ENCODE measurements around the gene IFT172.
A peak's percentile ranks its signal among the peaks of the same experiment; 100 is the strongest.

The IFT172 gene

GRCh38 chr2:27494284-27494943 lies 4.9 kb upstream of the IFT172 start:
- DNase-seq = no peak

- no peak for DNase-seq
Observed at GRCh38 chr2:27493948-27494283, 4.4 kb upstream of the IFT172 start.

DNA sequence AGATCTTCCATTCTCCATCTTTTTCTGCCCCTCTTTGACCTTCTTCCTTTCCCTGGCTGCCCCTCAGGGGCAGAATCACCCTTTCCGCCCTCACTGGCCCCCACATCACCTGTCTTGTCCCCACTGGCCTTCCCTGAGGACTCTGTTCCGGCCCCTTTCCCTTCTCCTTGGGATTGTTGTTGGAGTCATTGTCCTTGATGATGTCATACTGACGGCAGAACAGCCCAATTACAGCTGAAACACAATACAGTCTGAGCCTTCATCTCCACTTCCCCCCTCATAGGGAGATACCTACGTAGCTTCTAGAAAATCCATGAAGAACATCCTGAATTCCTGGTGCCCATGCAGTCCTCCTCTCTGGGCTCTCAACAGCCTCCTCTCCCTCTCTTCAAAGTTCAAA lies 3.0 kb upstream of the IFT172 start:
- no peak for DNase-seq

- DNase-seq = no peak
Observed at GRCh38 chr2:27489118-27489497, 435 bp downstream of the IFT172 start.

- DNase-seq = no peak
Observed at GRCh38 chr2:27485496-27485895, 4.0 kb downstream of the IFT172 start.

- no peak for DNase-seq
Observed at GRCh38 chr2:27471961-27472360, 17.6 kb downstream of the IFT172 start.

- no peak for DNase-seq
Observed at GRCh38 chr2:27464443-27464842, 25.1 kb downstream of the IFT172 start.

DNA sequence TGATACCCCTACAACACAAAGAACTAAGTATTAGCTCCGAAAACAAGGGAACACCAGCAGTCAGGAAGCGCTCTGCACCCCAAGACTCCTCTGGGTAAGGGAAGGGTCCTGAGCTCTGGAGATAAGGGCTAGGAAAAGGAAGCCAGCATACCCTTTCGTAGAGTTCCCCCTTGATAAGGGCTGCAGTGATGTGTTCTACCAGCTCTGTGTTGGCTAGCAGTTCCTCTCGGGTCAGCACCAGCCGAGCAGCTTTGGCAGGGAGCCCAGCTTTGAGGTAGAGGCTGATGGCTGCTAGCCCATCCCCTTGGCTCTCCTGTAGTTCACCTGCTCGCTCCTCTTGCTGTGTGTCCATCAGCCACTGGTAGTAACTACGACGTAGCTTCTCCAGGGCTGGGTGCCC lies 28.4 kb downstream of the IFT172 start:
- DNase-seq = no peak

- DNase-seq = no peak
Observed at GRCh38 chr2:27453968-27454367, 35.6 kb downstream of the IFT172 start.

GRCh38 chr2:27451095-27451494 lies 38.4 kb downstream of the IFT172 start:
- no peak for DNase-seq

DNA sequence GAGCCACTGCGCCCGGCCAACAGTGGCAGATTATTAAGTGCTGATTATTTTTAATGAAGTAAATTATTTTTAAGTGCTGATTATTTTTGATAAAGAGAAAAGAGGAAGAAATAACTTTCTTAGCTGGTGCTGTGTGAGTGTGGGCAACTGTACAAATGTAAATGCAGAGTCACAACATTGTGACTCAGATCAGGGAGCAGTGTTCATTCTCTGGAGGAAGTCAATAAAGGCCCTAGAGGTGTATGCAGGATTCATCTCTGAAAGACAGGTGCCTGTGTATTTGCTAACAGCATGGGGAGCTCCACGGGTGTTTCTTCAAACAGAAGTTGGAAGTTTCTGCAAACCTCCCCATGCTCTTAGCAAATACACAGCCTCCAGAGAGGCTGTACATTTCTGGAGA lies 41.2 kb downstream of the IFT172 start:
- DNase-seq = no peak

- DNase-seq = no peak
Observed at GRCh38 chr2:27446057-27446456, 43.5 kb downstream of the IFT172 start.

- no peak for DNase-seq
Observed at GRCh38 chr2:27445615-27446014, 43.9 kb downstream of the IFT172 start.

DNA sequence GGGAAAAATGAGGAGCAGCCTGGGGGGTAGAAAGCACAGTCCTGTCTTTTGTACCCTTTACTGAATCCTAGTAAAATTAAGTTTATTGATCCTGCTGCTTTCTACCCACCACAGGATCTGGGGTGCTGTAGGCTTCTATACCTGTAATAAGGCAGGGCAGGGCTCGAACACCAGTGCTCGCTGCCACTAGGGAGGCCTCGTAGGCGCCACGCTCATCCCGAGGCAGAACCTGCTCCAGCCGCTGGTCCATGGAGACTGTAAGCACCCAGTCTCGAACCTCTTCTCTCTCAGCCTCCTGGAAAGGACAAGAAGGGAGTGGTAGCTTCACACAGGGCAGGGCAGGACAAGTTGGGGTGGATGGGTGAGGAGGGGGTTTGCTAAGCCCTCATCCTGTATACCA lies 44.4 kb downstream of the IFT172 start:
- no peak for DNase-seq

GRCh38 chr2:27442920-27443282 lies 46.6 kb downstream of the IFT172 start:
- DNase-seq = no peak

- DNase-seq = peak; percentile 31
Observed at GRCh38 chr2:27441958-27442919, 47.3 kb downstream of the IFT172 start, which contains the start of gene KRTCAP3. Gene KRTCAP3, plus strand, starts transcription at chr2:27442381. Its CDS starts 32 bp downstream, at chr2:27442413.

- DNase-seq = no peak
Observed at GRCh38 chr2:27441226-27441926, 48.2 kb downstream of the IFT172 start.

DNA sequence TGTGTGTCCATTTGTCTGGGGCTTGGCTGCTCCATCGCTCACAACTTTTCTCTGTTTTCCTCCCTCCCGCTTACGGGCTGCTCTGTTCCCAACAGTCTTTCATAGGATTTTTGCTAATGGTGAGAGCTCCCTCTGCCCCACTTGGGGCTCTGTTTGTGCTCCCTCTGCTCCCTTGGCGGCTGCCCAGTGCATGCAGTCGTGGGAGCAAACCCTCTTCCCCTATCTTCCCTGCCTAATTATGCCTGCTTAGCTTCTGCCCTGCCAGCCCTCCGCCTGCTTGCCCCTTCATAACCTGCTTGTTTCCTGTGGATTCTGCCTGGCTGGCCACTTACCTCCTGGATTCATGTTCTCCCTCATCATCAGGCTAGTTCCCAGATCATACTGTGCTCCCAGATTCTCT lies 53.9 kb downstream of the IFT172 start:
- DNase-seq = no peak

- DNase-seq = peak; percentile 10
Observed at GRCh38 chr2:27431395-27431794, 58.1 kb downstream of the IFT172 start.

DNA sequence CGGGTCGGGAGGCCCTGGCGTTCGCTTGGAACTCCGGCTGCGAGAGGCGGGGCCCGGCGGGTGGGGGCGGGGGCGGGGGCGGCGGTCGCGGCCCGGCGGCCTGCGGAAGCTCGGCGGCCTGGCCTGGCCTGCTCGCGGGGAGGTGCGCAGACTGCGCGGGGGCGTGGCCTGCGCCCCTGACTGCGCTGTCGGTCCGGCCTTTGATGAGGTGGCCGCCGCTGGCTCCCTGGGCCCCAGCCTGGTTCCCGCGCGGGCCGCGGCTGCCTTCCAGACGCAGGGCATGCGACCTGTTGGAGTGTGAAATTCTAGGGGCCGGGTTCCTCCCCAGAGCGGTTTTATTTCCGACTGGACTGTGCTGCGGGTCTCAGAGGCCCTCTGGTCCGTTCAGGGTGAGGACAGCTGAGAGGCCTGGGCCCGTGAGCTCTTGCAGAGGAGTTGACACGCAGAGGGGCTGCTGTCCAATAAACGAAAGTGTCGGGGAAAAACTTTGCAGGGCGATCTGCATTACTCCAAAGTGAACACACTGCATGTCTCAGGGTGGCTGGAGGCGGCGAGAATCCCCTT lies 60.5 kb downstream of the IFT172 start:
- peak; percentile 58 for DNase-seq

- peak; percentile 88 for DNase-seq
Observed at GRCh38 chr2:27428213-27428977, 61.1 kb downstream of the IFT172 start, which contains the start of gene NRBP1. Gene NRBP1, plus strand, starts transcription at chr2:27428631. Its CDS starts 4,643 bp downstream, at chr2:27433274.

GRCh38 chr2:27427863-27428212 lies 61.7 kb downstream of the IFT172 start:
- DNase-seq = no peak

Data from effector CD4-positive, alpha-beta T cell (primary cell).